Measurements from ENCODE around the gene CNDP1.
"Not testable (repeated sequence)": the region's sequence is repeated elsewhere in the genome, so short reads cannot be mapped to it uniquely, and the experiment has no call there.

The CNDP1 gene

DNA sequence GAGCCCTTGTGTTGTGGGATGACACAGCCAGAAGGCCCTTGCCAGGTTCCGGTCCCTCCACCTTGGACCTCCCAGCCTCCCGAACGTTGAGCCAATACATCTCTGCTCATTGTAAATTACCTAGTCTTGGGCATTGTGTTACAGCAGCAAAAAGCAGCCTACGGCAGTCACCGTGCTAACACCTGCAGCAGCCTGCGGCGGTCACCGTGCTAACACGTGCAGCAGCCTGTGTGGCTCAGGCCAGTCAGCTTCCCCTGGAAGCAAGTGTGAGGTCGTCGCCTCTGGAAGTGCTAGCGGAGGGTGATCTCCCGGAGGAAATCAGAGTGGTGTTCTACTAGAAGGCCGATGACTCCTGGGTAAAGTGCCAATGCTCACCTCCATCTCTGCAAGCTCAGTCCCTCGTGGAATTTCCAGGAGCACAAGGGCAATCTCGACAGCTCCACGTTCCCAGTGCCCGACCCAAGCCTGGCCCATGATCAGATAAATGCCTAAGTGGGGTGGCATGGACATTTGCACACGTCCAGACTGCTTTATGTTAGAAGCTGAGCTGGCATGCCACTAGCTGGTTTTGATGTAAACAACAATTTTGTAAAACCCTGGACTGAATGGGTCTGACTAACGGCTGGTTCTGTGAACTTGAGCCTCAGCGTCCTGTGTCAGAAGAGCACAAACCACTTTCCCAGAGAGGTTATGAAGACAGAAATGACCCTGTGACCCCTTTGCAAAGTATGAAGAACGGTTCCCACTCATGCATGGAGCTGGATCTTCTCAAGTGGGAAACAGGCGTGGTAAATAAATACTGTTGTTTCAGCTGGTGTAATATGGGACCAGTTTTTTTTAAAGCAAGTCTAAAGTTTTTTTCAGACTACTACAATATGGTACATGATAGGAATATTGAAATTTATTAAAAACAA is 11.4 kb upstream of the CNDP1 start:
- Mint-ChIP-seq H3K4me3 (no peak overlapping the region), H3K4me1 (ENCODE audit: low read depth) (no peaks in the 10 kb centered on the region), H3K27me3 (ENCODE audit: low read depth) (peaks cover 10% of the 10 kb centered on the region), H3K9me3 (no peaks in the 10 kb centered on the region), H3K36me3 (ENCODE audit: low read depth) (peaks cover 16% of the 10 kb centered on the region), H3K27ac (no peak overlapping the region)

DNA sequence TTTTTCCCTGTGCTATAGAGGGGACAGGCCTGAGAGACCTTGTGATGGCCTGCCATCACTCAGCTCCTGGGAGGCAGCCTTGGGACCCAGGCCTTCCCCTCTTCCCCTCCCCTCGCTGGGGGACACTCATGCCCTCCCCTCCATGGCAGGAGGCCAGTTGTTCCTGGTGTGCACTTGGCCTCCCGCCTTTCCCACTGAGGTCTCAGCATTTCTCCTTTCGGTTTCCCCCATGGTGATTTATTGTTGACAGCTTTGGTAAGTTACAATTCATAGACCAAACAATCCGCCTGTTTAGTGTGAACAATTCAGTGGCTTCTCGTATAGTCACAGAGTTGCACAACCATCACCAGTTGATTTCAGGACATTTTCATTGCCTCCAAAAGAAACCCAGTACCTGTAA is 10.2 kb upstream of the CNDP1 start:
- peaks cover 10% of the 10 kb centered on the region for H3K27me3 Mint-ChIP-seq (ENCODE audit: low read depth)

DNA sequence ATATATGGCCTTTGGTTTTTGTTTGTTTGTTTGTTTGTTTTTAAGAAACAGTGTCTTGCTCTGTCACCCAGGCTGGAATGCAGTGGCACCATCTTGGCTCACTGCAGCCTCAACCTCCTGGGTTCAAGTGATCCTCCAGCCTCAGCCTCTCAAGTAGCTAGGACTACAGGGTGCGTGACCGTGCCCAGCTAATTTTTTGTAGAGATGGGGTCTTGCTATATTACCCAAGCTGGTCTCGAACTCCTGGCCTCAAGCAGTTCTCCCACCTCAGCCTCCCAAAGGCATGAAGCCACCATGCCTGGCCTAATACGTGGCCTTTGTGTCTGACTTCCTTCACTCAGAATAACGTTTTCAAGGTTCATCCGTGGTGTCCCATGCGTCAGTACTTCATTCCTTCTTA is 9.4 kb upstream of the CNDP1 start:
- not testable (repeated sequence) for H3K9me3 Mint-ChIP-seq; H3K27ac Mint-ChIP-seq; H3K4me3 Mint-ChIP-seq; H3K4me1 Mint-ChIP-seq (ENCODE audit: low read depth)
- Mint-ChIP-seq H3K36me3 (ENCODE audit: low read depth) (peaks cover 12% of the 10 kb centered on the region), H3K27me3 (ENCODE audit: low read depth) (peaks cover 10% of the 10 kb centered on the region)

More for the DNA sequence above, 10.2 kb upstream of the CNDP1 start:
- H3K9me3 Mint-ChIP-seq = no peaks in the 10 kb centered on the region
- no peak overlapping the region for H3K27ac Mint-ChIP-seq
- H3K36me3 Mint-ChIP-seq (ENCODE audit: low read depth) = peaks cover 16% of the 10 kb centered on the region
- H3K4me3 Mint-ChIP-seq = no peak overlapping the region
- H3K4me1 Mint-ChIP-seq (ENCODE audit: low read depth) = no peaks in the 10 kb centered on the region

DNA sequence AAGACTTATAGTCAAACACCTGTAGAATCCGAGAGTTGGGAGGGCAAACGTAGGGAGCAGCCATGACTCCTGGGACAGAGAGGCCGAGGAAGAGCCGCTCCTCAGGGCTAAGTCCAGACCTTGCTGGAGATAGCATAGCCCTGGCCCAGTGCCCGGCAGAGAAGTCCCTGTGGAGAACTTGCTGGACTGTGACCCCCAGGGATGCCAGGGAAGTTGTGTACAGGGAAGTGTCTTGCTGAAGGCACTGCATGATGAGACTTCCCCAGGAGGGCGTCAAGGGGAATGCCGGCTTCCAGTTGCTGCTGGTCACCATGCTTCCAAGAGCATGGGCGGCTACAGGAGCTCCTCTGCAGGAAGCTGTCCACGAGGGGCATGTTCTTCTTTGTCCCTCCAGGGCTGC is 8.6 kb upstream of the CNDP1 start:
- Mint-ChIP-seq H3K27ac (no peak overlapping the region), H3K27me3 (ENCODE audit: low read depth) (peaks cover 10% of the 10 kb centered on the region), H3K36me3 (ENCODE audit: low read depth) (peaks cover 6% of the 10 kb centered on the region), H3K4me1 (ENCODE audit: low read depth) (no peaks in the 10 kb centered on the region), H3K9me3 (no peaks in the 10 kb centered on the region), H3K4me3 (no peak overlapping the region)

DNA sequence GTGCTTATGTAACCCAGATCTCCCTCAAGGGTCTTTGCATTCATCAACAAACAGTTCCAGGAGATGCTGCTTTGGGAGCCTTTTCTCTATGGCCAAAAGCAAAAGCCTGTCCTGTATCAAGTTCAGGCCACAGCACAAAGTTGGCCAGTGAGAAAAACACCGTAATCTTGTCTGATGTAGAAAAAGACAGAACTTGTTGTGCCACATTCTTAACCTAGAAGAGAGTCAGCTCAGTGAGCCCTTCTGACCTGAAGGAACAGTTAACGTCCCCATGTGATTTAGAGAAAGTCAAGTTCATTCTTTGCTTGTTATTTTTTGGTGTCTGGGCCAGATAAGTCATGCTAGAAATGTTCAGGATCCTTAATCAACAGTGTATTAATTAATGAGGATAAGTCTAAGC is 7.8 kb upstream of the CNDP1 start:
- Mint-ChIP-seq H3K27ac (no peak overlapping the region), H3K27me3 (ENCODE audit: low read depth) (peaks cover 10% of the 10 kb centered on the region), H3K4me3 (no peak overlapping the region), H3K4me1 (ENCODE audit: low read depth) (no peaks in the 10 kb centered on the region), H3K9me3 (no peaks in the 10 kb centered on the region), H3K36me3 (ENCODE audit: low read depth) (no peaks in the 10 kb centered on the region)

DNA sequence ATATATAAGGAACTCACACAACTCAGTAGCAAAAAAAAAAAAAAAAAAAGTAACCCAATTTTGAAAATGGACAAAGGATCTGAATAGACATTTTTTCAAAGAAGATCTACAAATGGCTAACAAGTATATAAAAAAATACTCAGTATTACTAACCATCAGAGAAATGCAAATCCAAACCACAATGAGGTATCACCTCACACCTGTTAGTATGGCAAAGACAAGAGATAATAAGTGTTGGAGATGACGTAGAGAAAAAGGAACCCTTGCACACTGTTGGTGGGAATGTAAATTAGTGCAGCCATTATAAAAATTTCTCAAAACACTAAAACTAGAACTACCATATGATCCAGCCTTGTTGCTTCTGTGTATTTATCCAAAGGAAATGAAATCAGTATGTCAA is 5.8 kb upstream of the CNDP1 start:
- no peak overlapping the region for H3K27ac Mint-ChIP-seq
- H3K9me3 Mint-ChIP-seq = no peaks in the 10 kb centered on the region
- no peak overlapping the region for H3K4me3 Mint-ChIP-seq
- no peaks in the 10 kb centered on the region for H3K4me1 Mint-ChIP-seq (ENCODE audit: low read depth)
- peaks cover 13% of the 10 kb centered on the region for H3K27me3 Mint-ChIP-seq (ENCODE audit: low read depth)
- no peaks in the 10 kb centered on the region for H3K36me3 Mint-ChIP-seq (ENCODE audit: low read depth)

DNA sequence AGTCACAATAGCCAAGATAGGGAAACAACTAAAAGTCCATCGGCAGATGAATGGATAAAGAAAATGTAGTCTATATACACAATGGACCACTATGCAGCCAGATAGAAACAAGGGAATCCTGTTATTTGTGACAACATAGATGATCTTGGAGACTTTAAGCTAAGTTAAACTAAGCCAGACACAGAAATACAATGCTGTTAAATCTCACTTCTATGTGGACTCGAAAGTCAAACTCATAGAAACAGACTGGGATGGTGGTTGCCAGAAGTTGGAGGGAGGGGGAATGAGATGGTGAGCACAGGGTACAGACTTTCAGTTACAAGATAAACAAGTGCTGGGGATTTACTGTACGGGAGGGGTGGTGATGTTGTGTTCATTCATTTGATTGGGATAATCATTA is 5.4 kb upstream of the CNDP1 start:
- H3K4me1 Mint-ChIP-seq (ENCODE audit: low read depth) = no peaks in the 10 kb centered on the region
- H3K36me3 Mint-ChIP-seq (ENCODE audit: low read depth) = no peaks in the 10 kb centered on the region
- H3K4me3 Mint-ChIP-seq = no peak overlapping the region
- no peak overlapping the region for H3K27ac Mint-ChIP-seq
- H3K27me3 Mint-ChIP-seq (ENCODE audit: low read depth) = peaks cover 13% of the 10 kb centered on the region
- H3K9me3 Mint-ChIP-seq = no peaks in the 10 kb centered on the region

DNA sequence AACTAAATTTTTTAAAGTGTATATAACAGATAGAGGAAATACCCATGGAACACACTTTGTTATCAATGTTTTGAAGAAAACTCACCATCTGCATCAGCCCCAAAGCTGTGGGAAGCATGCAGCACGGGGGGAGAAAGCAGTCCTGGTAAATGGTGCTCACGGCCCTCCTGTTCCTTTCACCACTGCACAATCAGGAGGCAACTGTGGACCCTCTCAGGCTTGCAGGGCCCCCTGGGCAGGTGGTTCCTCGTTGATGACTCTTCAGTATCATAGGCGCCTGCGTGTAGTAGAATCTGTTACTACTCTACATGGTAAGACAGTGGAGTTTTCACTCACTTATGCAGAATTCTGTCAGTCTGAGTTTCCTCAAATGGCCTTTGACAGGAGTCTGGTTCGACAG is 4.9 kb upstream of the CNDP1 start:
- Mint-ChIP-seq H3K4me1 (ENCODE audit: low read depth) (no peaks in the 10 kb centered on the region), H3K4me3 (no peak overlapping the region), H3K27ac (no peak overlapping the region), H3K27me3 (ENCODE audit: low read depth) (peaks cover 13% of the 10 kb centered on the region), H3K9me3 (no peaks in the 10 kb centered on the region), H3K36me3 (ENCODE audit: low read depth) (no peaks in the 10 kb centered on the region)

DNA sequence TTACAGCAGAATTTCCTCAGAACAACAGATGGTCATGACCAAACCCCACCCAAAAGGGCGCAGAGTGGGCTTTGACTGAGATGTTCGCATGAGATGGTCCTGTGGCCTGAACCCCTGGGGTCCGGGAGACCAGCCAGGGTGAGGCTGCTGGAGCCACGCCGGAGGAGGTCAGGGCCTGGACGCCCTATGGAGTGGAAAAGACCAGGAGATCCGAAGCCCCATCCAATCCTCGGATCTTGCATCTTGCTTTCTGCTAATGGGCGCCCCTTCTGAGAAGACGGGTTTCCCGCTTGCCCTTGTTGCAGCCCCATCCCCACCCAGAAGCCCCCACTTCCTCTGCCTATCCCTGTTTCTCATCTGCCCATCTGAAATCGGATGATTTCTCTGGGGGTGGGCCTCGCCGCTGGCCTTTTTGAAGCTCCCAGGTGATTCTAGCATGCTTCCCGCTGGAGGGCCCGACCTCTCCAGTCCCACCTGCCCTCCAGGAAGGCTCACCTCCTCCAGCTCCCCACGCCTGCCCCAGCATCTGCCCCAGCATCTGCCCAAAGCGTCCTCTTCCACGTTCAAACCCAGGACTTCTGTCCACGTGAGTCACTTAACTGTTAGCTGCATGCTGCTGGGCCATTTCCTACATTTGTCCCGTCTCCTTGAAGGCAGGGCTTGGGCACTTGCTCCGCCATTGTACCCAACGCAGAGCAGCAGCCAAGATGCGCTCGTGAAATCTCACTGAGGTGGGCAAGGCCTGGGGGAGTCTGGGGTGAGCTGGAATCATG is 4.3 kb upstream of the CNDP1 start:
- Mint-ChIP-seq H3K36me3 (ENCODE audit: low read depth) (no peaks in the 10 kb centered on the region), H3K27me3 (ENCODE audit: low read depth) (peaks cover 13% of the 10 kb centered on the region), H3K27ac (no peak overlapping the region), H3K9me3 (no peaks in the 10 kb centered on the region), H3K4me3 (no peak overlapping the region), H3K4me1 (ENCODE audit: low read depth) (no peaks in the 10 kb centered on the region)

DNA sequence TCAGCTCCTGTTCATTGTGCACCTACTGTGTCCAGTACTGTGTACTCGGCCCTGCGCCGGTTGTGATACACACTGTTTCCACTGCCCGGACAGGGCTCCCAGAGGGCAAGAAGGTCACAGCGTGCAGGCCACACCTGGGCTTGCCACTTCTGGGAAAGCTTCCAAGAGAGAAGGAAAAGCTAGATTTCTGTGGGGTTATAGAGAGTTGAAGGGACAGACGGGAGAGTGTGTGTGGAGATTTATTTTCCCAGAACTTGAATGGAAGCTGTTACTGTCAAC is 3.8 kb upstream of the CNDP1 start:
- Mint-ChIP-seq H3K4me3 (no peak overlapping the region), H3K36me3 (ENCODE audit: low read depth) (no peaks in the 10 kb centered on the region), H3K27ac (no peak overlapping the region), H3K4me1 (ENCODE audit: low read depth) (no peaks in the 10 kb centered on the region), H3K27me3 (ENCODE audit: low read depth) (peaks cover 13% of the 10 kb centered on the region), H3K9me3 (no peaks in the 10 kb centered on the region)

DNA sequence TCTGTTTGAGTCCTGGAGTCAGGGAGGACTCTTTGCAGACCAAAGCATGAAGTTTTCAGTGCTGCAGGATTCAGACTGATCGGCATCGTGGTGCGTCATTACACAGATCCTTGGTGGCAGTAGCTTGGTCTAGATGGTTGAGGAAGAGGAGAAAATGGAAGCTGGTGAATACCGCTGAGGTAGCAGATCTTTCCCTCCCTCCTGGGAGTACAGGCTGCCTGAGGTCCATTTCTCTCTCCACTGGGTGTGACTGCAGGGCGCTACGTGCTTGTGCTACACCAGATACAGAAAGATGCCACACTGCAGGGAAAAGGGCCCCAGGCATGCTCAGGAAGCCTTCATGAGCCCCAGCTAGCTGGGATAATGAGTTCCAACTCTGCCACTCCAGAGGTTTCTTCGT is 3.3 kb upstream of the CNDP1 start:
- H3K9me3 Mint-ChIP-seq = no peaks in the 10 kb centered on the region
- no peak overlapping the region for H3K4me3 Mint-ChIP-seq
- H3K27me3 Mint-ChIP-seq (ENCODE audit: low read depth) = peaks cover 13% of the 10 kb centered on the region
- H3K4me1 Mint-ChIP-seq (ENCODE audit: low read depth) = no peaks in the 10 kb centered on the region
- no peak overlapping the region for H3K27ac Mint-ChIP-seq
- H3K36me3 Mint-ChIP-seq (ENCODE audit: low read depth) = no peaks in the 10 kb centered on the region

DNA sequence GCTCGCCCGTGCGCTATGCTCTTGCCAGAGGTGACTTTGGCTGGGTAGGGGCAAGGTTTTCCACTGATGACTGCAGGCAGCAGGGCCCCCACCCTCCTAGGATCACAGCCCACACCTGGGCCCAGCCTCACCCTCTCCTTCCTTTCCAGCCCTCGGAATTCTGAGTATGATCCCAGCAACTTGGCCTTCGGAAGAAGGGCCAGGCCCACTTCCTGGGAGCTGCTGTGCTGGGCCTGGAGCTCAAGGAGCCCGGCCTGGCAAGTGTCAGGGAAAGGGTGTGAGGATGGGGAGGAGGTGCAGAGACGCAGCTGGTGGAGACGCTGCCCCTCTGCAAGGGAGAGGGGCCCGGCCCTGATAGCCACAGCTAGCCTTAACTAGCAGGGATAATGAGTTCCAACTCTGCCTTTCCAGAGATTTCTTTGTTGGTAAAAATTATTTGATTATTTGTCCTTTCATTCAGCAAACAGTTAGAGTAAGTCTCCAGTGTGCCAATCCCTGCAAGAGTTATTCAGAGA is 1.7 kb upstream of the CNDP1 start:
- Mint-ChIP-seq H3K36me3 (ENCODE audit: low read depth) (no peaks in the 10 kb centered on the region), H3K9me3 (no peaks in the 10 kb centered on the region), H3K4me1 (ENCODE audit: low read depth) (no peaks in the 10 kb centered on the region), H3K4me3 (no peak overlapping the region), H3K27me3 (ENCODE audit: low read depth) (peaks cover 6% of the 10 kb centered on the region), H3K27ac (no peak overlapping the region)

DNA sequence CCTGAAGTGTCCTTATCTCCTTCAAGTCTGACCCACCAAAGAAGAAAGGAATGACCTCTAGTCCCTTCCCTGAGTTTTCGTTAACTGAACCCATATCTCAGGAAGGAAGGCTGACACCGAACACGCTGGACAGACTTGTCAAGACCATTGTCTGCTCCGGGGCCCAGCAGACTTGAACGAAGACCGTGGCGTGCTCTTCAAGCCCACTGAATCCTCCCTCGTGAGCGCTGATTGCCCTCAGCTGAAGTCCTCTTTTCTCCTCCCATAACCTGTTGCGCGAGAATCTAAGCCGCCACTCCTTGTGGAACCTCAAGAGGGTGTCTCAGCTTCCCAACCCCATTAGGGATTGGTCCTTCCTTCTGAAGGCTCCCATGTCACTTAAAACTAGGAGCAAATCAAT is 634 bp upstream of the CNDP1 start:
- Mint-ChIP-seq H3K4me3 (no peak overlapping the region), H3K27me3 (ENCODE audit: low read depth) (peaks cover 3% of the 10 kb centered on the region)

DNA sequence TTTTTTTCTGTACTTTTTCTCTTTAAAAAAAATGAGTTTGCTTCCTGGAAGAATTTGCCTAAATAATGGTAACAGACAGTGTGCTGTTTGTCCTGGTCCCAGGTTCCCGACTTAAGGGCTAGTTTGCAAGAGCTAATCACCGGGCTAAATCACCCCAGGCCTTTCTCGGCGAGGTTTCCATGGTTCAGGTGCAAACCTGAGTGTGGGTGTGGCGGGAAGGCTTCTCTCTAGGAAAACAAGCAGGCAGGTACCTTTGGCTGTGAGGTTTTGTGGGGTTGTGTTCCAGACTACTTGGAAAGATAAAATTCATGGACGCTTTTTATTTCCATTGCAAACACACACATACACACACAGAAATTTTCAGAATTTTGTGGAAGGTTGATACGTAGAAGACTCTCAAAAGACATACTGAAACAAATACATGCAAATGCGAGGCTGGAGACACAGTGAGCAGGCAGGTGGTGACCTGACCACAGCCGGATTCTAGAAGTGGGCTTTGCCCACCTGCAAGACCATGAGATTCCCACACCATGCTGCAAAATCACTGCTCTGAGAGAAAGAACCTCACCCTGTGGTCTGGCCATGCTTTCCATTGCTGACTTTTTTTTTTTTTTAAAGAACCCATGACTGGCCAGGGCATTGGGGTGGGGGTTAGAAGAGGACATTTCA is 815 bp downstream of the CNDP1 start:
- Mint-ChIP-seq H3K27ac (no peak overlapping the region), H3K4me1 (ENCODE audit: low read depth) (no peaks in the 10 kb centered on the region), H3K36me3 (ENCODE audit: low read depth) (no peaks in the 10 kb centered on the region), H3K4me3 (no peak overlapping the region), H3K9me3 (no peaks in the 10 kb centered on the region), H3K27me3 (ENCODE audit: low read depth) (peaks cover 3% of the 10 kb centered on the region)

More for the DNA sequence above, 634 bp upstream of the CNDP1 start:
- Mint-ChIP-seq H3K9me3 (no peaks in the 10 kb centered on the region), H3K27ac (no peak overlapping the region), H3K4me1 (ENCODE audit: low read depth) (no peaks in the 10 kb centered on the region), H3K36me3 (ENCODE audit: low read depth) (no peaks in the 10 kb centered on the region)

DNA sequence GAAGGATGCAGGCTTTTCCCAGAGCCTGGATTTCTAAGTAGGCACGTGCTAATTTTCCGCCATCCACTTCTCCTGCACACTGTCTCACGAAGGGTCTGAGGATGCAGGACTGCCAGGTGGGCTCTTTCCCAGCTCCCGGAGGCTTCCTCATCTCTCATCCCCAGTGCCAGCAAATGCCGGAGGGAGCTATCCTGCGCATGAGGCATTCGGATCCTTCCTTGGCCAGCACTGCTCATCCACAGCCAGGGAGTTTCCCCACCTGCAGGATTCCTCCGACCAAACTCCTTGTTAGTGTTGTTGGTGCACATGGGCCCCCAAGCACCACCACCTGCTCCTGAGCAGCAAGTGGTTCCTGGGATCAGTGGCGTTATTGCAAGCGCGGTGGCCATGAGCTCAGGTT is 5.0 kb downstream of the CNDP1 start:
- H3K4me3 Mint-ChIP-seq = no peak overlapping the region
- no peaks in the 10 kb centered on the region for H3K36me3 Mint-ChIP-seq (ENCODE audit: low read depth)
- H3K27me3 Mint-ChIP-seq (ENCODE audit: low read depth) = no peaks in the 10 kb centered on the region
- H3K27ac Mint-ChIP-seq = no peak overlapping the region
- no peaks in the 10 kb centered on the region for H3K9me3 Mint-ChIP-seq
- no peaks in the 10 kb centered on the region for H3K4me1 Mint-ChIP-seq (ENCODE audit: low read depth)

Data from T-helper 1 cell treated with Interleukin-12 subunit alpha and Interleukin-12 subunit beta and Interleukin-4 antibody, amounts not matched to agents 30 μg/mL and 1 μg/mL, for 36 hours (primary cell).